HepG2 (cell line): ENCODE measurements around the gene SNRNP27. TPM values are rescaled to one million over a fixed set of nuclear protein-coding genes. Genes with fewer than 3 reads are reported as not detected.
A peak's percentile ranks its signal among the peaks of the same experiment; 100 is the strongest.

ENCODE experiments used
- ATF1 ChIP-seq: IDR thresholded peaks from 2 replicates; pipeline ENCODE4 v1.6.1; 2016; ENCODE audit warnings: mild to moderate bottlenecking, control low read depth
- ATF4 ChIP-seq, 2 experiments: fragments of 450-650 bp in 1 of 2; sonication (generic) in 1 of 2; formaldehyde crosslinking; IDR thresholded peaks; 2 replicates each; pipeline versions ENCODE4 v1.5.0 to v1.8.0; 2020 to 2022; ENCODE audit warnings: mild to moderate bottlenecking in 1 of 2, missing genetic modification reagents in 1 of 2
- CCDC6 ChIP-seq: sonication (generic); formaldehyde crosslinking; IDR thresholded peaks from 2 replicates; pipeline ENCODE4 v1.8.1; 2022; ENCODE audit warnings: mild to moderate bottlenecking, missing genetic modification reagents, moderate library complexity
- CREB1 ChIP-seq, 2 experiments: fragments of 450-650 bp in 1 of 2; IDR thresholded peaks; 2 replicates each; pipeline ENCODE4 v1.6.1; 2016 to 2017; ENCODE audit warnings: control low read depth in 1 of 2, mild to moderate bottlenecking in 1 of 2, missing compliant biosample characterization in 1 of 2, missing genetic modification characterization in 1 of 2
- DNMT1 ChIP-seq: sonication (generic); formaldehyde crosslinking; IDR thresholded peaks from 2 replicates; pipeline ENCODE4 v1.5.1; 2020; ENCODE audit warnings: mild to moderate bottlenecking, missing genetic modification reagents
- ELF4 ChIP-seq: sonication (generic); formaldehyde crosslinking; IDR thresholded peaks from 2 replicates; pipeline ENCODE4 v1.5.0; 2020; ENCODE audit warnings: missing genetic modification reagents, mild to moderate bottlenecking, moderate library complexity, borderline replicate concordance
- HHEX ChIP-seq: IDR thresholded peaks from 2 replicates; pipeline ENCODE4 v1.6.1; 2016; ENCODE audit warnings: control low read depth
- HMG20A ChIP-seq: IDR thresholded peaks from 2 replicates; pipeline ENCODE4 v1.6.1; 2016; ENCODE audit warnings: borderline replicate concordance
- KMT2B ChIP-seq: IDR thresholded peaks from 2 replicates; pipeline ENCODE4 v1.6.1; 2016; ENCODE audit warnings: missing genetic modification reagents, missing compliant biosample characterization
- NFYC ChIP-seq: IDR thresholded peaks from 2 replicates; pipeline ENCODE4 v1.6.1; 2016; ENCODE audit warnings: missing genetic modification reagents, missing compliant biosample characterization
- NR2F6 ChIP-seq, 2 experiments: IDR thresholded peaks; 2 replicates each; pipeline ENCODE4 v1.6.1; 2016; ENCODE audit warnings: antibody characterized with exemption in 1 of 2, mild to moderate bottlenecking in 1 of 2
- SIX1 ChIP-seq: sonication (generic); formaldehyde crosslinking; IDR thresholded peaks from 2 replicates; pipeline ENCODE4 v1.4.0; 2020; ENCODE audit warnings: missing genetic modification reagents, borderline replicate concordance
- ZFP41 ChIP-seq: sonication (generic); formaldehyde crosslinking; IDR thresholded peaks from 2 replicates; pipeline ENCODE4 v1.4.0; 2020; ENCODE audit warnings: mild to moderate bottlenecking, missing genetic modification reagents, borderline replicate concordance
- ZNF207 ChIP-seq: fragments of 450-650 bp; IDR thresholded peaks from 2 replicates; pipeline ENCODE4 v1.6.1; 2016; ENCODE audit warnings: antibody characterized with exemption, borderline replicate concordance
- ZNF354B ChIP-seq: sonication (generic); formaldehyde crosslinking; IDR thresholded peaks from 2 replicates; pipeline ENCODE4 v1.8.0; 2022; ENCODE audit warnings: mild to moderate bottlenecking, missing genetic modification reagents
- ZNF407 ChIP-seq: sonication (generic); formaldehyde crosslinking; IDR thresholded peaks from one replicate; pipeline ENCODE4 v1.5.1; 2020; ENCODE audit warnings: mild to moderate bottlenecking, missing genetic modification reagents; ENCODE audit errors: not compliant biosample characterization
- ZNF766 ChIP-seq: sonication (generic); formaldehyde crosslinking; IDR thresholded peaks from 2 replicates; pipeline ENCODE4 v1.5.0; 2020; ENCODE audit warnings: missing genetic modification reagents, borderline replicate concordance
- polyA plus RNA-seq, 8 experiments: library from polyadenylated mRNA; depleted of rRNA in 3 of 8; stranded (reverse) in 7 of 8; unstranded in 1 of 8; fragments of >200 nt; fragmentation: Illumina TruSeq in 4 of 8; extraction: Trizol in 4 of 8; gene quantifications; 2 replicates each; pipeline versions ENCODE4 v1.2.1 to v1.2.3, GENCODE V29; 2011 to 2016; ENCODE audit warnings: low read depth in 4 of 8, missing spikeins in 1 of 8, mixed read lengths in 1 of 8; ENCODE audit not compliant: insufficient read depth in 1 of 8
- total RNA-seq, 5 experiments: library from RNA; depleted of rRNA; stranded (reverse); fragments of >200 nt; fragmentation: Illumina TruSeq; extraction: Trizol; gene quantifications; 2 replicates each; pipeline ENCODE4 v1.2.3, GENCODE V29; 2016; ENCODE audit warnings: low read depth in 1 of 5
- TF ChIP-seq, protein P1 (sequence below): sonication (generic); formaldehyde crosslinking; IDR thresholded peaks from 2 replicates; pipeline ENCODE4 v1.5.0; 2020; ENCODE audit warnings: mild to moderate bottlenecking, missing genetic modification reagents

SNRNP27 gene
- total and polyA plus RNA-seq, 2 of the 13 experiments (the other 11 are each of a cell fraction or from before 2014, with no cell fraction given) = 49.8 to 54.6 TPM

DNA sequence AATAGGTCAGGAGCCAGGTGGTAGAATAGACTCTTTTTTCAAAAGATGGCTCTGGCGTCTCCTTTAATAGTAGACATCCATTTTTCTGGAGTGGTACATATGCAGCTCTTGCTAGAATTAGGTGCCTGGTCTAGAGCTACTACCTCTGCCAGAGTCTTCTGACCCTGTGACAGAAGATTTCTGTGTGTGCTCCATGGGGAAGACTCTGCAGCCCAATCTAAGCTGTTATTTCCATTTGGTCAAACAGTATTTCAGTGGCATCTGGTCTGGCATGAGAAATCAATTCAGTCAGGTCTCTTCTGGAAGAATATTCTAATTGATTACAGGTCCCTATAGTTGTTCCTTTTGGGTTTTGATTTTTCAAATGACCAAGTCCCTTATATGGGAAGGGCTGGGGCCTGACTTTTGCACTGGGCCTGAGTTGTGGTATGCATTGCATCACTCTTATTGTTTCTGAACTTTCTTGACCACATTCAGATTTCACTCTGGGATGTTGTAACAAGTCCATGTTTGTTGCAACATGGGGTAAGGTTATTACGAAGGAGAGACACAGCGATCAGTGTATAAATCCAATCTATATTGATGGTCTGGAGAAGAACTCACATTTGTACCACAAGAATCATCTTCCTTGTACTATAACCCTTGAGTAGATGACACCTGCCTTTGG lies 33.2 kb downstream of the SNRNP27 start (continued):
- no peak for TF ChIP-seq ZNF407 (CRISPR knock-in tag)
- TF ChIP-seq ATF1 (CRISPR knock-in tag) = no peak
- TF ChIP-seq CCDC6 (CRISPR knock-in tag) = no peak
- peak; percentile 73; the same call in 1 of the 2 replicates for TF ChIP-seq HMG20A
- TF ChIP-seq NFYC (CRISPR knock-in tag) = no peak
- TF ChIP-seq HHEX (CRISPR knock-in tag) = no peak
- TF ChIP-seq ELF4 (CRISPR knock-in tag) = no peak
- TF ChIP-seq ATF4 (CRISPR knock-in tag; IDR thresholded peaks at IDR 0.05) = peak; percentile 80 to 99
- TF ChIP-seq ZNF766 (CRISPR knock-in tag) = no peak
- no peak for TF ChIP-seq ZFP41 (CRISPR knock-in tag)
- TF ChIP-seq CREB1 (IDR thresholded peaks at IDR 0.05) = 0 out of 2 replicates have a peak, but pooled peaks have one; percentile 1
- peak; percentile 63 for TF ChIP-seq CREB1 (CRISPR knock-in tag; IDR thresholded peaks at IDR 0.05)
- TF ChIP-seq NR2F6 (IDR thresholded peaks at IDR 0.05) = peak; percentile 32; the same call in 1 of the 2 replicates
- peak; percentile 7; the same call in 1 of the 2 replicates for TF ChIP-seq NR2F6 (CRISPR knock-in tag; IDR thresholded peaks at IDR 0.05)
- no peak for TF ChIP-seq KMT2B (CRISPR knock-in tag)
- TF ChIP-seq, protein P1, sequence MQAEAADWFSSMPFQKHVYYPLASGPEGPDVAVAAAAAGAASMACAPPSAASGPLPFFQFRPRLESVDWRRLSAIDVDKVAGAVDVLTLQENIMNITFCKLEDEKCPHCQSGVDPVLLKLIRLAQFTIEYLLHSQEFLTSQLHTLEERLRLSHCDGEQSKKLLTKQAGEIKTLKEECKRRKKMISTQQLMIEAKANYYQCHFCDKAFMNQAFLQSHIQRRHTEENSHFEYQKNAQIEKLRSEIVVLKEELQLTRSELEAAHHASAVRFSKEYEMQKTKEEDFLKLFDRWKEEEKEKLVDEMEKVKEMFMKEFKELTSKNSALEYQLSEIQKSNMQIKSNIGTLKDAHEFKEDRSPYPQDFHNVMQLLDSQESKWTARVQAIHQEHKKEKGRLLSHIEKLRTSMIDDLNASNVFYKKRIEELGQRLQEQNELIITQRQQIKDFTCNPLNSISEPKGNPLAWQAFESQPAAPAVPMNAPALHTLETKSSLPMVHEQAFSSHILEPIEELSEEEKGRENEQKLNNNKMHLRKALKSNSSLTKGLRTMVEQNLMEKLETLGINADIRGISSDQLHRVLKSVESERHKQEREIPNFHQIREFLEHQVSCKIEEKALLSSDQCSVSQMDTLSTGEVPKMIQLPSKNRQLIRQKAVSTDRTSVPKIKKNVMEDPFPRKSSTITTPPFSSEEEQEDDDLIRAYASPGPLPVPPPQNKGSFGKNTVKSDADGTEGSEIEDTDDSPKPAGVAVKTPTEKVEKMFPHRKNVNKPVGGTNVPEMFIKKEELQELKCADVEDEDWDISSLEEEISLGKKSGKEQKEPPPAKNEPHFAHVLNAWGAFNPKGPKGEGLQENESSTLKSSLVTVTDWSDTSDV (CRISPR knock-in tag) = no peak
- no peak for TF ChIP-seq ZNF207
- TF ChIP-seq ZNF354B (CRISPR knock-in tag) = no peak
- no peak for TF ChIP-seq DNMT1
- 0 out of 2 replicates have a peak, but pooled peaks have one; percentile 28 for TF ChIP-seq SIX1 (CRISPR knock-in tag)
